ENCODE data around the gene ACBD6.

GRCh38 chr1:180256341-180257027, 245.9 kb downstream of the ACBD6 start:
- TF ChIP-seq SUZ12 (IDR thresholded peaks at IDR 0.05; ENCODE audit: unreplicated experiment) (no peak), BRCA1 (IDR thresholded peaks at IDR 0.05; ENCODE audit: low read depth, low read length) (no peak), POLR2AphosphoS2 (IDR thresholded peaks at IDR 0.05; ENCODE audit: low read depth, low read length) (no peak), PBX3 (IDR thresholded peaks at IDR 0.05; ENCODE audit: insufficient replicate concordance, low read depth, low read length) (no peak), E4F1 (IDR thresholded peaks at IDR 0.05; ENCODE audit: borderline replicate concordance, partially characterized antibody) (no peak), POLR2AphosphoS5 (IDR thresholded peaks at IDR 0.05; ENCODE audit: low read length) (no peak)

All from GM12878 (cell line).